B cell (primary cell): ENCODE measurements around the gene MICOS13. TPM values are rescaled to one million over a fixed set of nuclear protein-coding genes. Genes with fewer than 3 reads are reported as not detected.

Experiments used
- ATAC-seq: fragments of 200-7000 bp; cut with Tn5 transposase; one replicate; pipeline ENCODE4 v1.10.0; 2021; ENCODE audit warnings: low read depth, mild to moderate bottlenecking, moderate number of reproducible peaks, moderate library complexity
- CTCF ChIA-PET: fragments of 350-600 bp; sonication (Branson Sonifier 250); formaldehyde crosslinking; loops from one replicate; lab custom pipeline; 2021; ENCODE audit warnings: antibody characterized with exemption, inconsistent platforms; lab: Charles Lee
- POLR2A ChIA-PET: fragments of 350-600 bp; sonication (Branson Sonifier 250); formaldehyde crosslinking; loops from one replicate; lab custom pipeline; 2021; ENCODE audit warnings: antibody characterized with exemption; lab: Charles Lee
- DNase-seq: peaks from one replicate; pipeline ENCODE4 v3.0.0; 2013
- H2AFZ ChIP-seq: 2 replicates; pipeline ENCODE4 v1.6.1; 2012; ENCODE audit warnings: mild to moderate bottlenecking, low read depth, low read length; ENCODE audit not compliant: insufficient read depth, poor library complexity, severe bottlenecking
- H3K27ac ChIP-seq, 2 donors: 1 replicate in 1 of 2; 2 replicates in 1 of 2; pipeline ENCODE4 v1.5.1; 2012 to 2013; ENCODE audit warnings: low read length in 2 of 2, mild to moderate bottlenecking in 2 of 2, moderate library complexity in 1 of 2
- H3K27me3 ChIP-seq, 4 experiments: fragments of 200-600 bp in 1 of 4; sonication (generic) in 1 of 4; replicated peaks in 1 of 4; 1 replicate in 2 of 4; 2 replicates in 2 of 4; pipeline versions ENCODE4 v1.6.1 to v1.7.0; 2013 to 2016; ENCODE audit warnings: low read length in 3 of 4, mild to moderate bottlenecking in 2 of 4, mixed read lengths in 1 of 4, moderate library complexity in 1 of 4; ENCODE audit not compliant: insufficient read depth in 4 of 4, control insufficient read depth in 3 of 4; ENCODE audit errors: control extremely low read depth in 1 of 4
- H3K36me3 ChIP-seq, 2 experiments: replicated peaks in 1 of 2; 1 replicate in 1 of 2; 2 replicates in 1 of 2; pipeline versions ENCODE4 v1.6.1 to v1.7.1; 2013; ENCODE audit warnings: low read length in 1 of 2; ENCODE audit not compliant: insufficient read depth in 2 of 2, control insufficient read depth in 1 of 2; ENCODE audit errors: control extremely low read depth in 1 of 2, extremely low read depth in 1 of 2
- H3K4me1 ChIP-seq, 2 donors: fragments of 200-600 bp in 1 of 2; sonication (generic) in 1 of 2; 1 replicate in 1 of 2; 2 replicates in 1 of 2; pipeline versions ENCODE4 v1.5.1 to v1.6.1; 2013 to 2017; ENCODE audit warnings: low read length in 2 of 2; ENCODE audit not compliant: control insufficient read depth in 2 of 2, insufficient read depth in 2 of 2
- H3K4me2 ChIP-seq: replicated peaks from 2 replicates; pipeline ENCODE3; 2012; ENCODE audit warnings: mild to moderate bottlenecking, low read depth, low read length; ENCODE audit not compliant: poor library complexity, severe bottlenecking
- H3K4me3 ChIP-seq, 5 experiments: fragments of 200-600 bp in 1 of 5; sonication (generic) in 1 of 5; 1 replicate in 3 of 5; 2 replicates in 2 of 5; pipeline versions ENCODE4 v1.5.1 to v1.7.0; 2011 to 2016; ENCODE audit warnings: low read length in 4 of 5, mild to moderate bottlenecking in 4 of 5, low read depth in 2 of 5, control low read depth in 1 of 5, moderate library complexity in 1 of 5; ENCODE audit not compliant: insufficient read depth in 1 of 5; ENCODE audit errors: control extremely low read depth in 1 of 5, extremely low read depth in 1 of 5
- H3K79me2 ChIP-seq: fragments of 200-600 bp; sonication (generic); one replicate; pipeline ENCODE4 v1.6.0; 2016; ENCODE audit warnings: low read length; ENCODE audit not compliant: control insufficient read depth, insufficient read depth
- H3K9ac ChIP-seq: fragments of 200-600 bp; sonication (generic); 2 replicates; pipeline ENCODE4 v1.6.1; 2017; ENCODE audit warnings: mild to moderate bottlenecking, low read length, moderate library complexity
- H3K9me3 ChIP-seq, 3 donors: one replicate each; pipeline versions ENCODE4 v1.6.1 to v1.7.1; 2013; ENCODE audit warnings: low read length in 2 of 3; ENCODE audit not compliant: control insufficient read depth in 2 of 3, insufficient read depth in 1 of 3; ENCODE audit errors: control extremely low read depth in 1 of 3
- H4K20me1 ChIP-seq: 2 replicates; pipeline ENCODE4 v1.6.0; 2012; ENCODE audit warnings: mild to moderate bottlenecking, low read length; ENCODE audit not compliant: insufficient read depth, control insufficient read depth, poor library complexity, severe bottlenecking
- H3K27ac Mint-ChIP-seq: one replicate; pipeline ENCODE4 v1.8.0; 2021; ENCODE audit warnings: mixed read lengths
- H3K27me3 Mint-ChIP-seq: one replicate; pipeline ENCODE4 v1.8.0; 2021; ENCODE audit warnings: mixed read lengths
- H3K4me1 Mint-ChIP-seq: one replicate; pipeline ENCODE4 v1.8.0; 2021; ENCODE audit warnings: mixed read lengths
- H3K4me3 Mint-ChIP-seq: one replicate; pipeline ENCODE4 v1.8.0; 2021; ENCODE audit warnings: mixed read lengths
- H3K9me3 Mint-ChIP-seq: one replicate; pipeline ENCODE4 v1.8.0; 2022; ENCODE audit warnings: mixed read lengths; ENCODE audit not compliant: insufficient read depth
- CTCF ChIP-seq: fragments of 200-600 bp; IDR thresholded peaks from one replicate; pipeline ENCODE4 v1.8.0; 2022; ENCODE audit warnings: antibody characterized with exemption, mild to moderate bottlenecking
- EZH2 ChIP-seq: IDR thresholded peaks from 2 replicates; pipeline ENCODE4 v1.6.1; 2012; ENCODE audit warnings: borderline replicate concordance, low read depth, mild to moderate bottlenecking, moderate library complexity, low read length; ENCODE audit not compliant: insufficient read depth, poor library complexity, severe bottlenecking
- WGBS: methylation state at CpG from one replicate; pipeline ENCODE4 v1.1.5; 2013; ENCODE audit warnings: missing lambda C conversion rate; ENCODE audit not compliant: insufficient coverage; 5-methylcytosine and 5-hydroxymethylcytosine counted together
- intact Hi-C: fragments of 100-400 bp; cut with micrococcal nuclease; formaldehyde crosslinking; loops from one replicate; pipeline ENCODE4 v1.10.0; 2022
- polyA plus RNA-seq: library from polyadenylated mRNA; depleted of rRNA; stranded (reverse); fragments of >200 nt; gene quantifications from 2 replicates; pipeline ENCODE4 v1.2.3, GENCODE V29; 2012
- total RNA-seq, 2 donors: library from RNA; stranded (reverse); fragments of 120-200 nt in 1 of 2; gene quantifications; 1 replicate in 1 of 2; 2 replicates in 1 of 2; pipeline versions ENCODE4 v1.2.3 to v1.2.4, GENCODE V29; 2013 to 2022

Gene MICOS13
- total and polyA plus RNA-seq, 2 donors (not counting 1 experiment from before 2014, with no cell fraction given): 30.8 to 41.9 TPM

GRCh38 chr19:5666921-5667610, 13.2 kb downstream of the MICOS13 start:
- peaks cover 14% of the 10 kb centered on the region for H3K79me2 ChIP-seq
- H3K27me3 ChIP-seq: no peaks in the 10 kb centered on the region
- H3K36me3 ChIP-seq: peaks cover under 1 to 71% of the 10 kb centered on the region in 2 experiments
- H3K27me3 Mint-ChIP-seq: no peaks in the 10 kb centered on the region
- peak overlapping the region; percentile 35 for H3K27ac Mint-ChIP-seq
- no peaks in the 10 kb centered on the region for H3K4me1 Mint-ChIP-seq
- no peak overlapping the region for H3K4me3 ChIP-seq
- H3K9me3 ChIP-seq: peaks cover 0 to 3% (median 0%) of the 10 kb centered on the region in 3 donors
- intact Hi-C loops: no loop called here
- ChIA-PET POLR2A (interaction anchor here (0.6 kb wide), 1 partner anchor 86 kb away, joined by 3 read pairs; no protein-coding TSS in a partner anchor), CTCF (no interaction called here)
- no peak for ATAC-seq
- no peaks in the 10 kb centered on the region for H3K9me3 Mint-ChIP-seq
- H3K4me3 Mint-ChIP-seq: no peak overlapping the region
- no peak overlapping the region for H2AFZ ChIP-seq
- DNase-seq: no peak
- H3K9ac ChIP-seq: no peak overlapping the region
- H3K4me2 ChIP-seq: no peak overlapping the region
- no peaks in the 10 kb centered on the region for H3K4me1 ChIP-seq
- peaks cover 28% of the 10 kb centered on the region for H4K20me1 ChIP-seq
- WGBS: 98% methylated on average over 18 of the region's 26 CpGs
- H3K27ac ChIP-seq: no peak overlapping the region
- TF ChIP-seq CTCF: no peak
- no peak for TF ChIP-seq EZH2

GRCh38 chr19:5665781-5666513, 14.4 kb downstream of the MICOS13 start:
- TF ChIP-seq EZH2: no peak
- TF ChIP-seq CTCF: no peak
- H2AFZ ChIP-seq: no peak overlapping the region
- no peaks in the 10 kb centered on the region for H3K27me3 Mint-ChIP-seq
- WGBS: 79% methylated on average over 6 of the region's 10 CpGs
- no peak overlapping the region for H3K27ac ChIP-seq
- no peak for DNase-seq
- ATAC-seq: no peak
- H3K4me1 ChIP-seq: no peaks in the 10 kb centered on the region
- H3K79me2 ChIP-seq: peaks cover 14% of the 10 kb centered on the region
- no peaks in the 10 kb centered on the region for H3K27me3 ChIP-seq
- ChIA-PET POLR2A (no interaction called here), CTCF (no interaction called here)
- no peaks in the 10 kb centered on the region for H3K9me3 Mint-ChIP-seq
- no peak overlapping the region for H3K4me2 ChIP-seq
- H3K36me3 ChIP-seq: peaks cover 1 to 81% of the 10 kb centered on the region in 2 experiments
- H3K4me3 ChIP-seq: no peak overlapping the region
- intact Hi-C loops: no loop called here
- H3K9me3 ChIP-seq: peaks cover 0 to 7% (median 0%) of the 10 kb centered on the region in 3 donors
- H3K9ac ChIP-seq: no peak overlapping the region
- no peak overlapping the region for H3K4me3 Mint-ChIP-seq
- H3K4me1 Mint-ChIP-seq: no peaks in the 10 kb centered on the region
- no peak overlapping the region for H3K27ac Mint-ChIP-seq
- peaks cover 37% of the 10 kb centered on the region for H4K20me1 ChIP-seq
